ENCODE results near the gene FGF12.

FGF12 gene

DNA sequence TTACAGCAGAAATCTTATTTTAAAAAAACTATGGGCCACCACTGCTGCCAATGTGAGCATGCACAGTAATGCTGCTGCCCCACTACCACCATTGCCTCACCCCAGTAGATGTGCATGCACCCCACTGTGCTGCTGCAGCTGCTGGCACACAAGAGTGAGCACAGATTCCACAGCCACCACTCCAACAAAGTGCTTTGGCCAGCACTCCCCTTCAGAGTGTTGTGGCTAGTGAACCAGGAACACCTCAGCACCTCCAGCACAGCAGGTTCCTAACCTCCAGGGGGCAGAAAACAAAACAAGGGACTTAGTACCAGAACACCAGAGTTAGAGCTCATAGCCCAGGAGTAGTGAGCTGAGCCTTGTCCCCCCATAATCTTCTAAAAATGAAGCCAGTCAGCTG lies 636.8 kb downstream of the FGF12 start:
- no peak for TF ChIP-seq CTCF (IDR thresholded peaks at IDR 0.05; ENCODE audit: low read length, missing control alignments)
- no peak overlapping the region for H3K4me3 ChIP-seq (replicated peaks; ENCODE audit: low read depth, low read length)
- DNase-seq (ENCODE audit: low read depth), result no peak
